Measurements from ENCODE around the gene BAAT. TPM values are rescaled to one million over a fixed set of nuclear protein-coding genes. Genes with fewer than 3 reads are reported as not detected.

BAAT gene
- total RNA-seq, 4 donors from 2014 or later, result not detected

- peak; percentile 24 for DNase-seq (ENCODE audit: low spot score)
- TF ChIP-seq CTCF (IDR thresholded peaks at IDR 0.05), result no peak
- peak; percentile 33 for ATAC-seq (ENCODE audit: low FRiP score)
Observed at GRCh38 chr9:101398930-101399642, 14.3 kb upstream of the BAAT start.

- TF ChIP-seq CTCF (IDR thresholded peaks at IDR 0.05), result no peak
- DNase-seq (ENCODE audit: low spot score), result peak; percentile 95
- ATAC-seq (ENCODE audit: low FRiP score), result peak; percentile 100
Observed at GRCh38 chr9:101398068-101398929, 13.5 kb upstream of the BAAT start, which contains the start of the genes MRPL50 and ZNF189. Gene MRPL50 (minus strand): TSS chr9:101398618. CDS start chr9:101398592, 26 bp downstream. Gene ZNF189 (plus strand): TSS chr9:101398851. CDS start chr9:101399157, 306 bp downstream.

- TF ChIP-seq CTCF (IDR thresholded peaks at IDR 0.05), result no peak
- ATAC-seq (ENCODE audit: low FRiP score), result no peak
- no peak for DNase-seq (ENCODE audit: low spot score)
Observed at GRCh38 chr9:101397746-101398067, 12.9 kb upstream of the BAAT start.

GRCh38 chr9:101394687-101395086 is 9.9 kb upstream of the BAAT start:
- no peak for TF ChIP-seq CTCF (IDR thresholded peaks at IDR 0.05)
- ATAC-seq (ENCODE audit: low FRiP score), result no peak
- no peak for DNase-seq (ENCODE audit: low spot score)

GRCh38 chr9:101393135-101393534 is 8.3 kb upstream of the BAAT start:
- DNase-seq (ENCODE audit: low spot score) (no peak), ATAC-seq (ENCODE audit: low FRiP score) (no peak)
- no peak for TF ChIP-seq CTCF (IDR thresholded peaks at IDR 0.05)

- no peak for TF ChIP-seq CTCF (IDR thresholded peaks at IDR 0.05)
- ATAC-seq (ENCODE audit: low FRiP score), result no peak
Observed at GRCh38 chr9:101388507-101388993, 3.7 kb upstream of the BAAT start.

More at GRCh38 chr9:101388507-101388993, 3.7 kb upstream of the BAAT start:
- no peak for DNase-seq (ENCODE audit: low spot score)

Measured in omental fat pad (tissue), 4 donors.